ENCODE measurements around the gene CEACAM20.
"Not testable (repeated sequence)": the region's sequence is repeated elsewhere in the genome, so short reads cannot be mapped to it uniquely, and the experiment has no call there.

GRCh38 chr19:44563086-44563655 is 33.7 kb upstream of the CEACAM20 start:
- not testable (repeated sequence) for TF ChIP-seq ARNT (IDR thresholded peaks at IDR 0.05); SP1 (IDR thresholded peaks at IDR 0.05); BHLHE40 (IDR thresholded peaks at IDR 0.05; ENCODE audit: borderline replicate concordance); L3MBTL2 (conservative IDR thresholded peaks at IDR 0.05); SUZ12 (IDR thresholded peaks at IDR 0.05); HDGF (IDR thresholded peaks at IDR 0.05; ENCODE audit: borderline replicate concordance); PKNOX1 (IDR thresholded peaks at IDR 0.05)
